GM12878 (cell line): ENCODE results near the gene ZNF232. TPM values are rescaled to one million over a fixed set of nuclear protein-coding genes. Genes with fewer than 3 reads are reported as not detected.
"Not testable (repeated sequence)": the region's sequence is repeated elsewhere in the genome, so short reads cannot be mapped to it uniquely, and the experiment has no call there.

Source experiments
- ATAC-seq: fragments of 200-7000 bp; cut with Tn5 transposase; 3 replicates; pipeline ENCODE4 v1.9.1; 2020; ENCODE audit warnings: mild to moderate bottlenecking, moderate library complexity
- BruUV-seq: library from RNA; stranded (reverse); fragments of 400-500 nt; replicated peaks from 2 replicates; lab custom pipeline; 2021; lab: Mats Ljungman, UMichigan
- CTCF ChIA-PET: fragments of 300-600 bp; sonication (Branson Sonifier 250); formaldehyde crosslinking; extraction: SDS; loops from one replicate; lab custom pipeline; 2021; ENCODE audit warnings: inconsistent platforms; lab: Yijun Ruan, JAX
- POLR2A ChIA-PET: fragments of 350-600 bp; formaldehyde crosslinking; extraction: SDS; loops from one replicate; lab custom pipeline; 2021; ENCODE audit warnings: inconsistent platforms; lab: Charles Lee
- RAD21 ChIA-PET: fragments of 300-600 bp; sonication (Branson Sonifier 250); formaldehyde crosslinking; loops from one replicate; lab custom pipeline; 2023; ENCODE audit warnings: antibody characterized with exemption; ENCODE audit not compliant: unreplicated experiment; lab: Charles Lee
- SMC1A ChIA-PET: fragments of 300-600 bp; sonication (Branson Sonifier 250); formaldehyde crosslinking; loops from one replicate; lab custom pipeline; 2023; ENCODE audit not compliant: unreplicated experiment, uncharacterized antibody; lab: Charles Lee
- DNase-seq: peaks from one replicate; pipeline ENCODE4 v3.0.0-alpha.2; 2011; ENCODE audit warnings: low read depth, low spot score
- FAIRE-seq: peaks from 3 replicates; lab custom pipeline; 2011; peaks lifted over from hg19 to GRCh38; lab: Jason Lieb, UNC
- H2AFZ ChIP-seq: 2 replicates; pipeline ENCODE4 v1.6.0; 2011; ENCODE audit warnings: low read depth, low read length, control low read depth; ENCODE audit not compliant: control insufficient read depth
- H3K27ac ChIP-seq: 2 replicates; pipeline ENCODE4 v1.5.1; 2011; ENCODE audit warnings: control low read depth; ENCODE audit not compliant: control insufficient read depth, insufficient read depth
- H3K27me3 ChIP-seq, 2 experiments: replicated peaks in 1 of 2; 2 replicates each; pipeline versions ENCODE4 v1.6.0 to v1.6.1; 2011; ENCODE audit warnings: low read length in 1 of 2; ENCODE audit not compliant: control insufficient read depth in 2 of 2, insufficient read depth in 2 of 2
- H3K36me3 ChIP-seq, 2 experiments: 2 replicates each; pipeline ENCODE4 v1.5.1; 2011; ENCODE audit warnings: low read length in 1 of 2; ENCODE audit not compliant: control insufficient read depth in 2 of 2, insufficient read depth in 2 of 2
- H3K4me1 ChIP-seq: 2 replicates; pipeline ENCODE4 v1.6.1; 2011; ENCODE audit warnings: mild to moderate bottlenecking, low read length, moderate library complexity, mixed read lengths; ENCODE audit not compliant: control insufficient read depth, insufficient read depth
- H3K4me2 ChIP-seq: 2 replicates; pipeline ENCODE4 v1.6.0; 2011; ENCODE audit warnings: control low read depth; ENCODE audit not compliant: control insufficient read depth, insufficient read depth
- H3K4me3 ChIP-seq: fragments of 200-600 bp; sonication (generic); 2 replicates; pipeline ENCODE4 v1.5.1; 2016
- H3K79me2 ChIP-seq: 2 replicates; pipeline ENCODE4 v1.6.0; 2011; ENCODE audit warnings: low read length; ENCODE audit not compliant: control insufficient read depth, insufficient read depth
- H3K9ac ChIP-seq: 2 replicates; pipeline ENCODE4 v1.8.0; 2011; ENCODE audit warnings: low read length, control low read depth, mixed read lengths; ENCODE audit not compliant: control insufficient read depth, insufficient read depth
- H3K9me3 ChIP-seq: replicated peaks from 3 replicates; pipeline ENCODE4 v1.5.1; 2011; ENCODE audit warnings: mild to moderate bottlenecking, low read length; ENCODE audit not compliant: control insufficient read depth, insufficient read depth
- H4K20me1 ChIP-seq: 2 replicates; pipeline ENCODE4 v1.6.0; 2011; ENCODE audit not compliant: control insufficient read depth, insufficient read depth
- BHLHE40 ChIP-seq, 2 experiments: fragments of 450-650 bp in 1 of 2; IDR thresholded peaks; 2 replicates each; pipeline ENCODE4 v1.6.1; 2011 to 2017; ENCODE audit warnings: low read depth in 2 of 2, borderline replicate concordance in 1 of 2, improper control_type of control experiment in 1 of 2, low read length in 1 of 2, mild to moderate bottlenecking in 1 of 2
- EZH2 ChIP-seq: IDR thresholded peaks from 2 replicates; pipeline ENCODE4 v1.6.1; 2012; ENCODE audit warnings: low read depth, mild to moderate bottlenecking, control low read depth, inconsistent platforms, low read length, borderline replicate concordance; ENCODE audit not compliant: control insufficient read depth
- MLLT1 ChIP-seq: fragments of 450-650 bp; IDR thresholded peaks from 2 replicates; pipeline ENCODE4 v1.6.1; 2016; ENCODE audit warnings: mild to moderate bottlenecking
- SUZ12 ChIP-seq: fragments of 200-600 bp; sonication (generic); IDR thresholded peaks from one replicate; pipeline ENCODE4 v1.6.1; 2018; ENCODE audit warnings: antibody characterized with exemption, mild to moderate bottlenecking; ENCODE audit not compliant: unreplicated experiment
- WGBS: methylation state at CpG from one replicate; pipeline ENCODE4 v1.1.6; 2016; ENCODE audit warnings: low lambda C conversion rate; ENCODE audit not compliant: insufficient replicate concordance, insufficient coverage; ENCODE audit errors: missing lambda C conversion rate; 5-methylcytosine and 5-hydroxymethylcytosine counted together
- in situ Hi-C: fragments of 300-500 bp; cut with MboI; formaldehyde crosslinking; loops from 9 replicates; pipeline ENCODE4 v1.14.3; 2018; ENCODE audit warnings: mixed read lengths
- intact Hi-C: fragments of 100-400 bp; cut with micrococcal nuclease; formaldehyde crosslinking; loops from one replicate; pipeline ENCODE4 v1.14.2; 2022; ENCODE audit not compliant: unreplicated experiment
- polyA plus RNA-seq, 11 experiments: library from polyadenylated mRNA; depleted of rRNA in 4 of 11; unstranded in 6 of 11; stranded (reverse) in 5 of 11; fragments of >200 nt; fragmentation: Nextera tagmentation in 4 of 11; fragmentation: Illumina TruSeq in 1 of 11; extraction: Ambion mirVana in 4 of 11; extraction: Trizol in 1 of 11; gene quantifications; 1 replicate in 1 of 11; 2 replicates in 10 of 11; pipeline versions ENCODE4 v1.2.1 to v1.2.3, GENCODE V29; 2011 to 2016; ENCODE audit warnings: inconsistent platforms in 2 of 11, missing spikeins in 2 of 11, low read depth in 1 of 11
- total RNA-seq, 4 experiments: library from RNA; depleted of rRNA in 3 of 4; stranded (reverse); fragments of >200 nt in 3 of 4; fragmentation: Illumina TruSeq in 1 of 4; extraction: Trizol in 1 of 4; gene quantifications; 2 replicates each; pipeline versions ENCODE4 v1.2.1 to v1.2.3, GENCODE V29; 2013 to 2021

Gene ZNF232
- total and polyA plus RNA-seq, 10 of the 15 experiments (the other 5 are each of a cell fraction or from before 2014, with no cell fraction given): 10.1 to 15.7 (median 12.9) TPM

- in situ Hi-C loops (no loop called here), intact Hi-C loops (no loop called here)
- H3K9me3 ChIP-seq: no peaks in the 10 kb centered on the region
- BruUV-seq: no TSS peak
- no peak overlapping the region for H2AFZ ChIP-seq
- no peaks in the 10 kb centered on the region for H3K4me1 ChIP-seq
- no peak overlapping the region for H3K4me3 ChIP-seq
- no peak overlapping the region for H3K27ac ChIP-seq
- DNase-seq (no peak), ATAC-seq (no peak), FAIRE-seq (no peak)
- H4K20me1 ChIP-seq: no peaks in the 10 kb centered on the region
- TF ChIP-seq SUZ12 (no peak), EZH2 (no peak), MLLT1 (no peak), BHLHE40 (IDR thresholded peaks at IDR 0.05; ENCODE audit: borderline replicate concordance in 1 of 2, low read depth in 2 of 2, low read length in 1 of 2) (no peak)
- no peaks in the 10 kb centered on the region for H3K36me3 ChIP-seq
- no peaks in the 10 kb centered on the region for H3K27me3 ChIP-seq
- no peaks in the 10 kb centered on the region for H3K79me2 ChIP-seq
- 44% methylated on average over 23 of the region's 24 CpGs for WGBS
- ChIA-PET RAD21 (no interaction called here), SMC1A (no interaction called here), POLR2A (no interaction called here), CTCF (no interaction called here)
- no peak overlapping the region for H3K4me2 ChIP-seq
- H3K9ac ChIP-seq: no peak overlapping the region
These were observed 27.2 kb upstream of the ZNF232 start for GRCh38 chr17:5138616-5139457.

- FAIRE-seq, H4K20me1 ChIP-seq, POLR2A ChIA-PET, CTCF ChIA-PET, DNase-seq, H3K4me2 ChIP-seq, intact Hi-C loops, H3K27me3 ChIP-seq, H3K79me2 ChIP-seq, ATAC-seq, in situ Hi-C loops, H3K36me3 ChIP-seq, H2AFZ ChIP-seq, H3K27ac ChIP-seq, SMC1A ChIA-PET, H3K9me3 ChIP-seq, H3K4me3 ChIP-seq, H3K9ac ChIP-seq, H3K4me1 ChIP-seq, BruUV-seq, RAD21 ChIA-PET: not testable (repeated sequence)
- 73% methylated on average over 8 of the region's 9 CpGs for WGBS
These were observed 26.5 kb upstream of the ZNF232 start for GRCh38 chr17:5138198-5138544.

- CTCF ChIA-PET, DNase-seq, H3K4me3 ChIP-seq, in situ Hi-C loops, H3K27me3 ChIP-seq, H3K4me1 ChIP-seq, FAIRE-seq, POLR2A ChIA-PET, H3K27ac ChIP-seq, BruUV-seq, H3K4me2 ChIP-seq, RAD21 ChIA-PET, H3K9me3 ChIP-seq, H3K36me3 ChIP-seq, H2AFZ ChIP-seq, H4K20me1 ChIP-seq, H3K9ac ChIP-seq, H3K79me2 ChIP-seq, ATAC-seq, intact Hi-C loops, SMC1A ChIA-PET: not testable (repeated sequence)
- WGBS: 35% methylated on average over 15 of the region's 15 CpGs
These were observed 26.0 kb upstream of the ZNF232 start for GRCh38 chr17:5137511-5138197.
